Measurements from ENCODE around the gene ZNF672. TPM values are rescaled to one million over a fixed set of nuclear protein-coding genes. Genes with fewer than 3 reads are reported as not detected.

Gene ZNF672
- polyA plus RNA-seq, 1 donor: 22.4 TPM

GRCh38 chr1:248844526-248844925, 6.5 kb downstream of the ZNF672 start:
- WGBS (ENCODE audit: insufficient coverage, low lambda C conversion rate): no CpG with 5 or more reads among the region's 8 CpGs
- Histone ChIP-seq H3K4me1 (ENCODE audit: control insufficient read depth, insufficient read depth, low read length) (peaks cover under 1% of the 10 kb centered on the region), H3K36me3 (ENCODE audit: control insufficient read depth, insufficient read depth, low read length) (peaks cover 60% of the 10 kb centered on the region), H3K27me3 (ENCODE audit: control insufficient read depth, insufficient read depth, low read length) (no peaks in the 10 kb centered on the region), H3K27ac (ENCODE audit: low read length) (no peak overlapping the region), H3K9me3 (ENCODE audit: control insufficient read depth, low read depth, low read length) (peaks cover 8% of the 10 kb centered on the region), H3K4me3 (ENCODE audit: low read length) (no peak overlapping the region)
- DNase-seq: no peak

GRCh38 chr1:248847181-248847955, 9.3 kb downstream of the ZNF672 start:
- Histone ChIP-seq H3K27me3 (ENCODE audit: control insufficient read depth, insufficient read depth, low read length) (no peaks in the 10 kb centered on the region), H3K4me3 (ENCODE audit: low read length) (no peak overlapping the region), H3K36me3 (ENCODE audit: control insufficient read depth, insufficient read depth, low read length) (peaks cover 81% of the 10 kb centered on the region), H3K27ac (ENCODE audit: low read length) (no peak overlapping the region), H3K4me1 (ENCODE audit: control insufficient read depth, insufficient read depth, low read length) (no peaks in the 10 kb centered on the region), H3K9me3 (ENCODE audit: control insufficient read depth, low read depth, low read length) (peaks cover 8% of the 10 kb centered on the region)
- no CpG with 5 or more reads among the region's 76 CpGs for WGBS (ENCODE audit: insufficient coverage, low lambda C conversion rate)
- DNase-seq: no peak

GRCh38 chr1:248847956-248848561, 10.0 kb downstream of the ZNF672 start:
- peaks cover 8% of the 10 kb centered on the region for H3K9me3 ChIP-seq (ENCODE audit: control insufficient read depth, low read depth, low read length)
- WGBS (ENCODE audit: insufficient coverage, low lambda C conversion rate): no CpG with 5 or more reads among the region's 72 CpGs
- DNase-seq: no peak
- H3K27ac ChIP-seq (ENCODE audit: low read length): no peak overlapping the region
- H3K4me3 ChIP-seq (ENCODE audit: low read length): no peak overlapping the region
- H3K27me3 ChIP-seq (ENCODE audit: control insufficient read depth, insufficient read depth, low read length): no peaks in the 10 kb centered on the region
- H3K4me1 ChIP-seq (ENCODE audit: control insufficient read depth, insufficient read depth, low read length): no peaks in the 10 kb centered on the region
- peaks cover 76% of the 10 kb centered on the region for H3K36me3 ChIP-seq (ENCODE audit: control insufficient read depth, insufficient read depth, low read length)

GRCh38 chr1:248848602-248849001, 10.6 kb downstream of the ZNF672 start:
- Histone ChIP-seq H3K36me3 (ENCODE audit: control insufficient read depth, insufficient read depth, low read length) (peaks cover 80% of the 10 kb centered on the region), H3K9me3 (ENCODE audit: control insufficient read depth, low read depth, low read length) (peaks cover 8% of the 10 kb centered on the region), H3K4me3 (ENCODE audit: low read length) (no peak overlapping the region), H3K27ac (ENCODE audit: low read length) (no peak overlapping the region), H3K27me3 (ENCODE audit: control insufficient read depth, insufficient read depth, low read length) (no peaks in the 10 kb centered on the region), H3K4me1 (ENCODE audit: control insufficient read depth, insufficient read depth, low read length) (no peaks in the 10 kb centered on the region)
- no peak for DNase-seq
- WGBS (ENCODE audit: insufficient coverage, low lambda C conversion rate): no CpG with 5 or more reads among the region's 8 CpGs

GRCh38 chr1:248849152-248849551, 11.1 kb downstream of the ZNF672 start:
- no peaks in the 10 kb centered on the region for H3K27me3 ChIP-seq (ENCODE audit: control insufficient read depth, insufficient read depth, low read length)
- H3K9me3 ChIP-seq (ENCODE audit: control insufficient read depth, low read depth, low read length): peaks cover 8% of the 10 kb centered on the region
- peaks cover 85% of the 10 kb centered on the region for H3K36me3 ChIP-seq (ENCODE audit: control insufficient read depth, insufficient read depth, low read length)
- H3K4me1 ChIP-seq (ENCODE audit: control insufficient read depth, insufficient read depth, low read length): no peaks in the 10 kb centered on the region
- no CpG with 5 or more reads among the region's 3 CpGs for WGBS (ENCODE audit: insufficient coverage, low lambda C conversion rate)
- no peak overlapping the region for H3K27ac ChIP-seq (ENCODE audit: low read length)
- DNase-seq: no peak
- H3K4me3 ChIP-seq (ENCODE audit: low read length): no peak overlapping the region

- Histone ChIP-seq H3K27ac (ENCODE audit: low read length) (no peak overlapping the region), H3K4me1 (ENCODE audit: control insufficient read depth, insufficient read depth, low read length) (no peaks in the 10 kb centered on the region), H3K4me3 (ENCODE audit: low read length) (no peak overlapping the region)
These were observed 11.6 kb downstream of the ZNF672 start for GRCh38 chr1:248849637-248850036.

GRCh38 chr1:248850124-248850523, 12.1 kb downstream of the ZNF672 start:
- Histone ChIP-seq H3K4me1 (ENCODE audit: control insufficient read depth, insufficient read depth, low read length) (no peaks in the 10 kb centered on the region), H3K27me3 (ENCODE audit: control insufficient read depth, insufficient read depth, low read length) (no peaks in the 10 kb centered on the region), H3K9me3 (ENCODE audit: control insufficient read depth, low read depth, low read length) (peaks cover 8% of the 10 kb centered on the region), H3K27ac (ENCODE audit: low read length) (no peak overlapping the region), H3K36me3 (ENCODE audit: control insufficient read depth, insufficient read depth, low read length) (peaks cover 80% of the 10 kb centered on the region), H3K4me3 (ENCODE audit: low read length) (no peak overlapping the region)
- no peak for DNase-seq
- no CpG with 5 or more reads among the region's 9 CpGs for WGBS (ENCODE audit: insufficient coverage, low lambda C conversion rate)

More at GRCh38 chr1:248849637-248850036, 11.6 kb downstream of the ZNF672 start:
- Histone ChIP-seq H3K27me3 (ENCODE audit: control insufficient read depth, insufficient read depth, low read length) (no peaks in the 10 kb centered on the region), H3K9me3 (ENCODE audit: control insufficient read depth, low read depth, low read length) (peaks cover 8% of the 10 kb centered on the region), H3K36me3 (ENCODE audit: control insufficient read depth, insufficient read depth, low read length) (peaks cover 81% of the 10 kb centered on the region)
- no CpG with 5 or more reads among the region's 3 CpGs for WGBS (ENCODE audit: insufficient coverage, low lambda C conversion rate)
- DNase-seq: no peak

GRCh38 chr1:248850536-248851251, 12.7 kb downstream of the ZNF672 start:
- no peaks in the 10 kb centered on the region for H3K27me3 ChIP-seq (ENCODE audit: control insufficient read depth, insufficient read depth, low read length)
- H3K4me3 ChIP-seq (ENCODE audit: low read length): no peak overlapping the region
- H3K36me3 ChIP-seq (ENCODE audit: control insufficient read depth, insufficient read depth, low read length): peaks cover 79% of the 10 kb centered on the region
- no peak for DNase-seq
- no CpG with 5 or more reads among the region's 10 CpGs for WGBS (ENCODE audit: insufficient coverage, low lambda C conversion rate)
- no peak overlapping the region for H3K27ac ChIP-seq (ENCODE audit: low read length)
- peaks cover 8% of the 10 kb centered on the region for H3K9me3 ChIP-seq (ENCODE audit: control insufficient read depth, low read depth, low read length)
- no peaks in the 10 kb centered on the region for H3K4me1 ChIP-seq (ENCODE audit: control insufficient read depth, insufficient read depth, low read length)

GRCh38 chr1:248851390-248851789, 13.4 kb downstream of the ZNF672 start:
- Histone ChIP-seq H3K27ac (ENCODE audit: low read length) (no peak overlapping the region), H3K4me1 (ENCODE audit: control insufficient read depth, insufficient read depth, low read length) (no peaks in the 10 kb centered on the region), H3K27me3 (ENCODE audit: control insufficient read depth, insufficient read depth, low read length) (no peaks in the 10 kb centered on the region), H3K9me3 (ENCODE audit: control insufficient read depth, low read depth, low read length) (peaks cover 8% of the 10 kb centered on the region), H3K36me3 (ENCODE audit: control insufficient read depth, insufficient read depth, low read length) (peaks cover 72% of the 10 kb centered on the region), H3K4me3 (ENCODE audit: low read length) (no peak overlapping the region)
- WGBS (ENCODE audit: insufficient coverage, low lambda C conversion rate): no CpG with 5 or more reads among the region's 2 CpGs
- DNase-seq: no peak

- H3K36me3 ChIP-seq (ENCODE audit: control insufficient read depth, insufficient read depth, low read length): peaks cover 62% of the 10 kb centered on the region
- H3K4me3 ChIP-seq (ENCODE audit: low read length): no peak overlapping the region
- peaks cover 7% of the 10 kb centered on the region for H3K9me3 ChIP-seq (ENCODE audit: control insufficient read depth, low read depth, low read length)
- no CpG with 5 or more reads among the region's 7 CpGs for WGBS (ENCODE audit: insufficient coverage, low lambda C conversion rate)
- DNase-seq: no peak
- no peaks in the 10 kb centered on the region for H3K27me3 ChIP-seq (ENCODE audit: control insufficient read depth, insufficient read depth, low read length)
- peaks cover 5% of the 10 kb centered on the region for H3K4me1 ChIP-seq (ENCODE audit: control insufficient read depth, insufficient read depth, low read length)
- no peak overlapping the region for H3K27ac ChIP-seq (ENCODE audit: low read length)
These were observed 14.7 kb downstream of the ZNF672 start for GRCh38 chr1:248852481-248853405.
